GM21619 (cell line): ENCODE measurements around the gene TMPRSS7.

ENCODE experiments used
- ATAC-seq: cut with Tn5 transposase; IDR thresholded peaks from one replicate; pipeline ENCODE4 v1.9.1; 2021; ENCODE audit not compliant: unreplicated experiment

TMPRSS7 gene

GRCh38 chr3:112127522-112128494 lies 93.3 kb downstream of the TMPRSS7 start:
- peak; percentile 26 for ATAC-seq

GRCh38 chr3:112128843-112129727 lies 94.5 kb downstream of the TMPRSS7 start:
- peak; percentile 33 for ATAC-seq

- no peak for ATAC-seq
These were observed 95.5 kb downstream of the TMPRSS7 start for GRCh38 chr3:112129925-112130637.

GRCh38 chr3:112130638-112130993 lies 96.1 kb downstream of the TMPRSS7 start:
- no peak for ATAC-seq
